EL (cell line): Measurements from ENCODE around the gene NCOR2.

Source experiments
- DNase-seq: peaks from one replicate; pipeline ENCODE4 v3.0.0-alpha.2; 2016

NCOR2 gene

GRCh38 chr12:124557518-124558223 is 9.7 kb downstream of the NCOR2 start:
- no peak for DNase-seq

GRCh38 chr12:124556896-124557501 is 10.4 kb downstream of the NCOR2 start:
- no peak for DNase-seq

DNA sequence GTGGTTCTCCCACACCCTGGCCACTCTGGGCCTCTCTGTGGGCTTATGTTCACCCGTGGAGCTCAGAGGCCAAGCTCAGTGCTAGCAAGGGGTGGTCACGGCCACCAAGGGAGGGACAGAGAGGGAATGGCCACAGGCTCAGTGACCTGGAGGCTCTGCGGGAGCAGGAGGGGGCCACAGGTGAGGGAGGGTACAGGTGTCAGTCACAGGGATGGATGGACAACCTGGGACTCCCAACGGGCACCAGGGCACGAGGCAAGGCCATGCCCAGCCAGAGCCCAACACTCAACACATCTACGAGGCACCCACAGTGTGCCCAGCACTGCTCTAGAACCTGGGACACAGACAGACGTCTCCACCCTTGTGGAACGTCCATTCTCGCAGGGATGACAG is 11.3 kb downstream of the NCOR2 start:
- DNase-seq = no peak

DNA sequence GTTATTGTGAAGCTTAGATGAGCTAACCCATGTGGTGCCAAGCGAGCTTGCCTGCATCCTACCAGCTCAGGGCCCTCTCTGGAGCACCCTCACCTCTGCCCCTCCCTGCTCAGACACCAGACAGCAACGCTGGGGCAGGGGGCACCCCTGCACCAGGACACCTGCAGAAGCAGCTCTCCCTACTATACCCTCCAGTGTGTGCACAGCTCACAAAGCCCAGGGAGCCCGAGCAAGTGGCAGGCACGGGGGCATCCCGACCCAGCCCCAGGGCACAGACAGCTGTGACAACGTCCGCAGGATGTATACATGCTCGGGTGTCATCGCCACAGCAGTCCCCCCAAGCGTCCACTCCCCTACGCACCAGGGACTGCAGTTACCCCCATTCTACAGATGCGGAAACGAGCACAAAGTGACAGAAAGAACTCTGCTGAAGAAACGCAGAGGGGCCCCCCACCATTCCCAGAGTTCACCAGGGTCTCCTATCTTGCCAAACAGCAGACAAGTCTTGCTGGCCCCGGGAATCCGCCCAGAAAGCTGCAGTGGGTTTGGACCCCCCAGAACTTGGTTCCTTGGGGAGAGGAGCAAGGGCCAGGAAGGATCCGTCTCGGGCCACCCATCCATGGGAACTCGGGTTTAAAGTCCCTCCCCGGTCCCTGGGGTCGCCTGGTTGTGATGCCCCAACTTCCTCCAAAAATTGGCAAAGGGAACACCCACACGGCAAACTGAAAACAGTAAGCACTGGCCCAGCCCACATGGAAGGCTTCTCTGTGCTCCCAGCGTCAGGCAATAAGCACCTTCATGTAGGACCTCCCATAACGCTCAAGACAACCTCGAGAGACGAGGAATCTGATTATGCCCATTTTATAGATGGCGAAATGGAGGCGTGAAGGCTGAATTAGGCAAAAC is 12.0 kb downstream of the NCOR2 start:
- no peak for DNase-seq

DNA sequence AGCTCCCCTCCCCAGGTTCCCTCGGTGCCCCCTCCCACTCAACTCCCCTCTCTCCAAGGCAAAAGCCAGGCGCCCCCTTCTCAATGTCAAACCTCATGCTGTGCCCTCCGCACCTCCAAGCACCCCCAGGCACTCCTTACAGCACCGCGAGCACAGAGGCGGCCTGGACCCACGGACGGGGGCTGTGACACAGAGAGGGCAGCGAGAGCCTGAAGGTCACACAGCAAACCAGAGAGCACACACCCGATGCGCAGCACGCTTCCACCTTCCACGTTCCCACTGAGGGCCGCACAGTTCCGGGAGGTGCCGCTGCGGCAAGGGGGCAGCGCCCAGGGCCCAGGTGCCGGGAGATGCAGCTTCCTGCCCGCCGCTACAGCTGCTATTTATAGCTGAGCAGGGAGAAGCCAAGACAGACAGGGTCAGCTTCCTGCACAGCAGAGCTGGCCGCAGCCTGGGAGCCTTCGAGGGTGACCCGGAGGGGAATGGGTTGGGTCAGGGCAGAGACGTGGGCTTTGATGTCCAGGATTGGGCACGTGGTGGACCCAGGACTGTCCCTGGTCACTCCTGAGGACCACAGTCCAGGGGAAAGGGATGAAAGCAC is 12.9 kb downstream of the NCOR2 start:
- DNase-seq = no peak

- no peak for DNase-seq
These were observed 13.5 kb downstream of the NCOR2 start for GRCh38 chr12:124553862-124554428.

DNA sequence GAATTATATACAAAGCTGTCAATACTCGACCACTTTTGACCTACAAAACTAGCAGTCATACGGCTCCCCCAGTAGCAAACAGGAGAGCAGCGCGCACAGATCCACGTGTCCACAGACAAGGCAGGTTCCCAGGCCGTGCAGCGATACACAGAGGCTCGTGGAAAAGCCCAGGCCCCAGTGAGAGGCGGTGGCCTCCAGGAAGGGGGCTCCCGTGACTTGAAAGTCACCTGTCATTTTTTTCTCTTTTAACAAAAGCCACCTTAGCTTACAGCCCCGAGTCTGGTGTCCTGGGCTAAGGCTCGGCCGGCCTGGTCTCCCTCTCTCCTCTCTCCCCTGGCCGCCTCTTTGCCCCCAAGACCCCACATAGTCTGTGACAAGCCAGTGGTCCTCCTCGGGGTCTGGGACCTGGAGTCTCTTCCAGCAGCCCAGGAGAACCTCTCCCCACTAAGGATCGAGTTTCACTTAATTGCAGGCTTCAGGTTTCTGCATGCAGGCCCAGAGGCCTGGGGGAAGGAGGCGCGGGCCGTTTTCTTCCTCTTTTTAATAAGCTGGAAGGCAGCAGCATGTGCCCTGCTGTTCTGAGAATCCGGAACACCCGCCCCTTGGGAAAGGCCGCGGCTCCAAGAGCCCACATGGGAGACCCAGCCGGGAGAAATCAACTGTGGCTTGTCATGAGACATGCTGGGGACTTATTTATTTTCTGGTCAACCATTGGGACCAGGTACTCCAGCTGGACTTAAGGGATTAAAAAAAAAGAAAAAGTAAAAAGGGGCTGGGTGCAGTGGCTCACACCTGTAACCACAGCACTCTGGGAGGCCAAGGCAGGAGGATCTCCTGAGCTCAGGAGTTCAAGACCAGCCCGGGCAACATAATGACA is 15.9 kb downstream of the NCOR2 start:
- no peak for DNase-seq

DNA sequence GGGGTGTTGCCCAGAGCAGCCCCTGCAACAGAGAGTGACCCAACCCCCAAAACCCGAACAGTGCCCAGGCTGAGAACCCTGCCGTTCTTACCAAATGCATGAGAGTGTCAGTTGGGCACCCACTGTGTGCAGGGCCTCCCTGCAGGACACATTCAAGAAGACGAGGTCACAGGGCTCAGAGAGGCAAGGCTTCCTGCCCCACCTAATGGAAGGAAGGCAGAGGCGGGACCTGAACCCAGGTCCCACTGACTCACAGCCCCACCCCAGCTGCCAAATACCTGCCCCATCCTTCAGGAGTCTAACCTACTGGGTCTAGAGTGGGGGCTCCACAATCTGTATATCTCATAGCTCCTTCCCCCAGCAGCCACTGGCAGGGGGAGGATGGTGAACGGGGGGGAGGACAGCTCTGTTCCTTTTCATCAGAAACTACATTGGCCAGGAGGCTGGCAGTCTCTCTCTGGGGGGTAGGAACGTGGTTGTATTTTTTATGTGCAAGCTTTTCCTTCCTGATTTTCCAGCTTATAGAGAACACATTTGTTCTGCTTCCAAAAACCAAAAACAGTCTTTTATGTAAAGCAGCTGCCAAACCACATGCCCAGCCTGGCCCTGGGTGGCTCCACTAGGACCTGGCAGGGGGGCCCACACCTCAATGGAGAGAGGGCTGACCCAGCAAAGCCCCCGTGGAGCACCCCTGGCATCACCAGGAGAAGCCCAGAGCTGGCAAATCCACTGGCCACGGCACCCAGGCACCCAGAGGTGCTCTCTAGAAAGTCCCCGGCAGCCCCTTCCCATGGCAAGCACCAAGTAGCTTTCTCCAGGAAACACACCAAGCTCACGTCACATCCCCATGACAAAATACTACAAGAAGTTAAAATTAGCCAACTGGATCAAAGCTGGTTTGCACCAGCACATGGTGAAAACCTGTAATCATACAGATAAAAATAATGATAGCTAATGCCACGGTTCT is 17.0 kb downstream of the NCOR2 start:
- DNase-seq = no peak

DNA sequence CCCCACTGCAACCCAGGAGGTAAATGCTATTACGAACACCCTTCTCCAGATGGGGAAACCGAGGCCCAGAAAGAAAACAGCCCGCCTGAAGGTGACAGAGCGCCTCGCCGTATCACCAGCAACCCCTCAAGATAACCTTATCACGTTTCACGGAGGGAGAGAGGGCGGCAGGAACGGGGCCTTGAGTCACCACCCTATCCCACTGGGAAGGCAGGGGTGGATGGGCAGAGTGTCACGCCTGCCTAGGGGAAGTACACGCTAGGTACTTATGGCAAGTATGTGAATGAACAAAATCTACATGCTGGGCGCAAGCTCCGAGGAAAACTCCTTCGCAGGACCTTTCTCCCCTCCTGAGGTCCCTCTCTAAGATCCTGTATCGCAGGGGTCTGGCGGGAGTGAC is 17.8 kb downstream of the NCOR2 start:
- no peak for DNase-seq

DNA sequence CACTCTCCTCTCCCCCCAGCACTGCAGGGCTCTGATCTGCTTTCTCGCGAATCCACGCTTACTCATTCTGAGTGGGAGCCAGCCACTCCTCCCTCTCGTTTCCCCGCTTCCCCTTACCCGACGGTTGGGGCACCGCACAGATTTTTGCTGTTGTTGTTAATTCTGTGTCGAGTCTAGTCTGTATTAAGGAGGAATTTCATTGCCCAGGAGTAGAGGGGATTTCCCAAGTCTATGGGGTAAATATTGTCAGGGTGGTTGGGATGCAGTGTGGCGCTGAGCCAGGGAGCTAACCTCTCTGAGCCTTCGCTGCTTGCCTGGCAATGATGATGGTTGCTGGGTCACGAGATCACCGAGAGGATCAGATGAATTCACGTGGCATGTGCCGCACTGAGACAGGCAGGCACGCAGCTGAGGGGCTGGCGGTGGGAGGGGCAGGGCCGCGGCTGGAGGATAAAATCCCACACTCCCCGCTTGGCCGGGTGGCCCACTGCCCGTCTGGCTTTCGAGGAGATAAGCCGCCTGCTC is 18.5 kb downstream of the NCOR2 start:
- peak; percentile 68 for DNase-seq

GRCh38 chr12:124547626-124548025 is 19.8 kb downstream of the NCOR2 start:
- no peak for DNase-seq

DNA sequence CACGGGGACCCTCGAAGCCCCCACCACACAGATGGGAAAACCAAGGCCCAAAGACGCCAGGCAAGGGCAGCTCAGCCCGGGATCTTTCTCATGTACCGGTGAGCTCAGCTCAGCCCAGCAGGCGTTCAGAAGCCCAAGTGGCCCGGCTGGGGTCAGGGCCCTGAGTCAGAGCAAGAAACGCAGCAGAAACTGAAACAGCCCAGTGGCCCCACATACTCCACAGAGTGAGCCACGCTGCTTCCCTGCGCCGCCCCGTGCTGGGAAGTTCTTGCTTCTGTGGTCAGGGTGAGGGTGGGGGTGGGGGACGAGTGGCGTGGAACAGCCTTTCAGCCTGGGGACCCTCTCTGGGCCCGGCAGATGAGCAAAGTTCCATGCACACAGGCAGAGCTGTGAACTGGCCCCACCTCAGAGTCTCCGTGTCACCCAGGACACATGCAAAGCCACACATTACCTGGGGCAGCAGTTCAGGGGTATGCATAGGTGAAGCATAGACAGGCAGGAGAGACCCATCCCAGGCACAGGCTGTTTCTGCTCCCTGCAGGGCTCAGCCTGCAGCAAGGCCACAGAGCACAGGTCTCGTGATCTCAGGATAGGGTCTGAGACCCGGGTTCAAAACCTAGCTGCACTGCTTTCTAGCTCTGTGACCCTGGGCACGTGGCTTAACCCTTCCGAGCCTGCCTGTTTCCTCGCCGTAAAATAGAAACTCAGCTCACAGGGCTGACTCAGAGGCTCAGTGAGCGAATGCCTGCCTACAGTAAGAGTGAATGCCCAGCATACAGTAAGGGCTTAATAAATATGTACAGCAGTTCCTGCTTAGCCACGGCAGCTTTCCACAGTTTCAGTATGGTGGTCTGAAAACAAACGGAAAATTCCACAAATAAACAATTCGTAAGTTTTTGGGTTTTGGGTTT is 21.6 kb downstream of the NCOR2 start:
- no peak for DNase-seq

- DNase-seq = no peak
These were observed 22.4 kb downstream of the NCOR2 start for GRCh38 chr12:124544983-124545382.

GRCh38 chr12:124544311-124544970 is 23.0 kb downstream of the NCOR2 start:
- DNase-seq = no peak

DNA sequence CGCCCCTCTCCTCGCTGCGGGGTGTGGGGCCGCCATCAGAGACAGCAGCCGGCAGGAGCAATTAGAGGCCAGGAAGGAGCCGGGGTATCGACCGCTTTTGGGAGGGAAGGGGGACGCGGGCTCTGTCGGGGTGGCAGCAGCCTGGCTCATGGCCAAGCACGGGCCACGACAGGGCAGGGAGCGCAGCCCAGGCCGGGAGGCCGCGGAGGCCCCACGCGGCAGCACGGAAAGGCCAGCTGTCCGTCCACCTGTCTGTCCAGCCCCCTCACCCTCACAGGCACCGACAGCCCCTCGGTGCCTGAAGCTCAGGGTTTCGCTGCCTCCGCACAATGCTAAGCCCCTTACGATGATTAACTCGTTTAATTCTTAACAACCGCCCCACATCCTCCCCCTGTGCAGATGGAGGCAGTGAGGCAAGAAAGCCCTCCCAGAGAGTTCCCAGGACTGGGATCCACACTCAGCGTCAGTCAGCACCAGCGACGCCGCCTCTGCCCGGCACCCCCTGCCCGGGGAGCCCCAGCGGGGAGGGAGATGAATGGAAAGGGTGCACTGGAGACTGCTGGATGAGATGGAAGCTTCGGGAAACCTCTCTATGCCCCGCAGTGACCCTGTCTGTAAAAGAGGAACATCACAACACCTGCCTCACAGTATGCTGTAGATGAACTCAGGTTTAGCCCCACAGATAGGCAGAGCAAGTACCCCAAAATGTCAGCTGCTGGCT is 23.7 kb downstream of the NCOR2 start:
- DNase-seq = no peak

DNA sequence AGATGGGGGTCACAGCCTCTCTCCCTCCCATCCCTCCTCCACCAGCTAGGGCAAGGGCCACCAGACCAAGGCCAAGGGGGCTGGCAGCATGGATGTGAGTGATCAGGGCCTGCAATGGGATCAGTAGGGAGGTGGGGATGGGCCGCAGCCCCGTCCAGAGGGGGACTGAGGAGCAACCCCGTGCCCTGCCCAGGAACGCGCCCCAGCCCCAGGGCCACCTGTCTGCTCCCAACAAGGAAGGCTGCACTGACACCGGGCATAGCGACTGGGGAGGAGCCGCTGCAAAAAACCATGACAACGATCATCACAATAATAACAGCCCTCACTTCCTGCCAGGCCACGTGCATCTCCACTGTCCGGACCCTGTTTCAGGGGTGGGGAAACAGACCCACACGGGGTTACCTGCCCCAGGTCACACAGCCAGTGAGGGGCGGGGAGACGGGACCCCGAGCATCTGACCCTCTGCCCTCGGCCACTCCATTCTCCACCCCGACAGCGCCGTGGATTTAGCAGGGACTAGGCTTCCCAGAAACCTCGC is 24.3 kb downstream of the NCOR2 start:
- DNase-seq = no peak

GRCh38 chr12:124542021-124542949 is 25.1 kb downstream of the NCOR2 start:
- DNase-seq = no peak
